GM18505 (cell line): ENCODE results near the gene GRIN3B.

ENCODE experiments used
- ATAC-seq: cut with Tn5 transposase; IDR thresholded peaks from one replicate; pipeline ENCODE4 v1.9.1; 2021; ENCODE audit not compliant: unreplicated experiment
- POLR2A ChIP-seq: IDR thresholded peaks from 4 replicates; pipeline ENCODE4 v1.6.1; 2011; ENCODE audit warnings: borderline replicate concordance; ENCODE audit not compliant: insufficient read depth, insufficient read length; ENCODE audit errors: extremely low read depth

The GRIN3B gene

DNA sequence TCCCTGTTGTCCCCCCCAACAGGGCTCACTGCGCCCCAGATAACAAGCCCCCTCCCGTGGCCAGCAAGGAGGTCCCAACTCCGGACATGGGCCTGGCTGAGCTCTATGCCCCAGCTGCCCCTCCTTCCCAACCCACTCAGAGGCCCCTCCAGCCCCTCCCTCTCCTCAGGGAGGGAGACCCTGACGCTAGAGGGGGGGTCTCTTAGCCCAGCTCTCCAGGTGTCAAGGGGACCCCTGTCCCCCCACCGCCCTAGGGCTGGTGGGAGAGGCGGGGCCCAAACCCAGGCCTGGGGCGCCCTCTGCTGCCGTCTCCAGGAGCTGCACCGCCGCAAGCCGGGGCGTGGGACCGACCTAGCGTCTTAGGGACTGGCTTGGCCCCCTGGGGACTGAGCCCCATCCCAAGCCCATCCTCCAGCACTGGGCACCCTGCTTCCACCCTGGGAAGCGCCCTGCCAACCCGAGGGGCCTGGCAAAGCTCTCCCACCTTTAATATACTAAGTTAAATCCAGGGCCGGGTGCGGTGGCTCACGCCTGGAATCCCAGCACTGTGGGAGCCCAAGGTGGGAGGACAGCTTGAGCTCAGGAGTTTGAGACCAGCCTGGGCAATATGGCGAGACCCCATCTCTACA, 1.4 kb downstream of the GRIN3B start:
- ATAC-seq, result no peak
- TF ChIP-seq POLR2A, result no peak

- no peak for TF ChIP-seq POLR2A
- no peak for ATAC-seq
Observed at GRCh38 chr19:1002600-1002999, 2.4 kb downstream of the GRIN3B start.

DNA sequence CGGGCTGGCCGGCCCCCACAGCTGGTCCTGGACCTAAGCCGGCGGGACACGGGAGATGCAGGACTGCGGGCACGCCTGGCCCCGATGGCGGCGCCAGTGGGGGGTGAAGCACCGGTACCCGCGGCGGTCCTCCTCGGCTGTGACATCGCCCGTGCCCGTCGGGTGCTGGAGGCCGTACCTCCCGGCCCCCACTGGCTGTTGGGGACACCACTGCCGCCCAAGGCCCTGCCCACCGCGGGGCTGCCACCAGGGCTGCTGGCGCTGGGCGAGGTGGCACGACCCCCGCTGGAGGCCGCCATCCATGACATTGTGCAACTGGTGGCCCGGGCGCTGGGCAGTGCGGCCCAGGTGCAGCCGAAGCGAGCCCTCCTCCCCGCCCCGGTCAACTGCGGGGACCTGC, 3.1 kb downstream of the GRIN3B start:
- ATAC-seq, result no peak
- no peak for TF ChIP-seq POLR2A

- no peak for ATAC-seq
- TF ChIP-seq POLR2A, result no peak
Observed at GRCh38 chr19:1004204-1004802, 4.1 kb downstream of the GRIN3B start.

DNA sequence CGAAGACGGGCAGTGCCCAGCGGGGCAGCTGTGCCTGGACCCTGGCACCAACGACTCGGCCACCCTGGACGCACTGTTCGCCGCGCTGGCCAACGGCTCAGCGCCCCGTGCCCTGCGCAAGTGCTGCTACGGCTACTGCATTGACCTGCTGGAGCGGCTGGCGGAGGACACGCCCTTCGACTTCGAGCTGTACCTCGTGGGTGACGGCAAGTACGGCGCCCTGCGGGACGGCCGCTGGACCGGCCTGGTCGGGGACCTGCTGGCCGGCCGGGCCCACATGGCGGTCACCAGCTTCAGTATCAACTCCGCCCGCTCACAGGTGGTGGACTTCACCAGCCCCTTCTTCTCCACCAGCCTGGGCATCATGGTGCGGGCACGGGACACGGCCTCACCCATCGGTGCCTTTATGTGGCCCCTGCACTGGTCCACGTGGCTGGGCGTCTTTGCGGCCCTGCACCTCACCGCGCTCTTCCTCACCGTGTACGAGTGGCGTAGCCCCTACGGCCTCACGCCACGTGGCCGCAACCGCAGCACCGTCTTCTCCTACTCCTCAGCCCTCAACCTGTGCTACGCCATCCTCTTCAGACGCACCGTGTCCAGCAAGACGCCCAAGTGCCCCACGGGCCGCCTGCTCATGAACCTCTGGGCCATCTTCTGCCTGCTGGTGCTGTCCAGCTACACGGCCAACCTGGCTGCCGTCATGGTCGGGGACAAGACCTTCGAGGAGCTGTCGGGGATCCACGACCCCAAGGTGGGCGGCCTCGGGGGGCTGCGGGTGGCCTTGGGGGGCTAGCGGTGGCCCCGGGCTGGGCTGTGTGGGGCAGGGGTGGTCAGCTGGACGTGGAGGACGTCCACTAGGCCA, 4.8 kb downstream of the GRIN3B start:
- no peak for TF ChIP-seq POLR2A
- ATAC-seq, result no peak

DNA sequence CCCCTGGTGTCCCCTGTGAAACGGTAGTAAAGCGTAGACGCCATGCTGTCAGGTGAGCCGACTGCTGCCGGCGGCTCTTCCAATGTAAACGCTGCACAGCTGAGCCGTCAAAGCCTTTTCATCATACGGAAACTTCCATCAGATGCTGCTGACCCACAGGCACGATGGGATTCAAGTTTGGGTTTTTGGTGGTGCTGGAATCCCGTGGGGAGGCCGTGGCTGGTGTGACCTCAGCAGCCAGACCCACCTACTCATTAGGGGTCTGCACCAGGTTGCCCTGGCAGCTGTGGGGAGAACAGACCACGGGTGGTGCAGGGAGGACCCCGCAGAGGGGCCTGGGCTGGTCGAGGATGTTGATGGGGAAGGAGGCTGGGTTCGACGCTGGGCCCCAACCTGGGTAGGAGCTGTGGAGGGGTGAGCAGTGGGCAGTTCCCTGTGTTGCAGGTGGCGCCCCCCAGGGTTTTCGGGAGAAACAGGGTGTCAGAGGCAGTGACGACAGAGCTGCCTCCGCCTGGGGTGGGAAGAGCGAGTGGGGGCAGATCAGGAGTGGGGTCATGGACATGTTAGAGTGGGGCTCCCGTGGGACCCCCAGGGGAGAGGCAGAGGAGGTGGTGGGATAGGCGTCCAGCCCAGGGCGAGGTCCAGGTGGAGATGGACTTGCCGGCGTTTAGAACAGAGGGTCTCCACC, 6.6 kb downstream of the GRIN3B start:
- ATAC-seq, result no peak
- no peak for TF ChIP-seq POLR2A

DNA sequence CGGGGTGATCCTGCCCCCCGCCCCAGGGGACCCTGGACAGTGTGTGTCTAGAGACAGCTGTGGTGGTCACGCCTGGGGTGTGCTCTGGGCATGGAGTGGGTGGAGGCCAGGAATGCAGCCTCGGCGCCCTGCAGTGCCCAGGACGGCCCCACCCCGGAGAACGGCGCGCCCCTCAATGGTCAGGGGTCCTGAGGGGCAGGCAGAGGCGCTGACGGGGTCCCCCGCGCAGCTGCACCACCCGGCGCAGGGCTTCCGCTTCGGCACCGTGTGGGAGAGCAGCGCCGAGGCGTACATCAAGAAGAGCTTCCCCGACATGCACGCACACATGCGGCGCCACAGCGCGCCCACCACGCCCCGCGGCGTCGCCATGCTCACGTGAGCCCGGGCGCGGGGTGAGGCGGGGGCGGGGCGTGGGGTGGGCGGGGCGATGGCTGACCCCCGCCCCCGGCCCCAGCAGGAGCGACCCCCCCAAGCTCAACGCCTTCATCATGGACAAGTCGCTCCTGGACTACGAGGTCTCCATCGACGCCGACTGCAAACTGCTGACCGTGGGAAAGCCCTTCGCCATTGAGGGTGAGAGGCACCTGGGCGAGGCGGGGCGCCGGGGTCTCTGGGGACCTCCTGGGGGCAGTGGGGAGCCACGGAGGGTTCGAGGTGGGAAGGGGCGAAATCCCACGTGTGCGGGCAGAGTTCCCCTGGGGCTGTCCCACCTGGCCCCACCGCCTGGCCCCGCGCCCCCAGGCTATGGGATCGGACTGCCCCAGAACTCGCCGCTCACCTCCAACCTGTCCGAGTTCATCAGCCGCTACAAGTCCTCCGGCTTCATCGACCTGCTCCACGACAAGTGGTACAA, 7.4 kb downstream of the GRIN3B start:
- no peak for ATAC-seq
- no peak for TF ChIP-seq POLR2A

DNA sequence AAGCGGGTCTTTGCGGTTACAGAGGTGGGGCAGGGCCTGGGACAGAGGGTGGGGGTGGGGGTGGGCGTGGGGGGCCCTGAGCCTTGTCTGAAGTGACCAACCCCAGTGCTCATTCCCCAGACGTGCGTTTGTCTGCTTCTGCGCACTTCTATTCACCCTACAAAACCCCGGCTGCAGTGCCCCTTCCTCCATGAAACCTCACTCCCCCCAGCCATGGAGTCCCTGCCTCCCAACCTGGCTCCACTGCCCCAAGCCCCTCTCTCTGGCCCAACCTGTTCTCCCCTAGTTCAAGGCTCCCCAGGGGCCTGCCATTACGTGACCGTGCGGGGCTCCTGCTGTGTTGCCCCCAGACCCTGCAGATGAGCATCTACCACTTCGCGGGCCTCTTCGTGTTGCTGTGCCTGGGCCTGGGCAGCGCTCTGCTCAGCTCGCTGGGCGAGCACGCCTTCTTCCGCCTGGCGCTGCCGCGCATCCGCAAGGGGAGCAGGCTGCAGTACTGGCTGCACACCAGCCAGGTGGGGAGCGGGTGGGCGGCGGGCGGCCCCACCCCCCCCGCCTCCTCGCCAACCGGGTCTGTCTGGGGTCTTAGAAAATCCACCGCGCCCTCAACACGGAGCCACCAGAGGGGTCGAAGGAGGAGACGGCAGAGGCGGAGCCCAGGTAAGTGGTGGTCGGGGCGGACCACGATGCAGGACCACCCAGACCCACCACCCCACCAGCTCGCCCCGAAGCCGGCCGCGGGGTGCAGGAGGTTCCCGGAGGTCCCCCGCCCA, 8.2 kb downstream of the GRIN3B start:
- no peak for TF ChIP-seq POLR2A
- no peak for ATAC-seq

- no peak for ATAC-seq
- TF ChIP-seq POLR2A, result no peak
Observed at GRCh38 chr19:1009041-1009980, 9.1 kb downstream of the GRIN3B start.

- no peak for ATAC-seq
- TF ChIP-seq POLR2A, result no peak
Observed at GRCh38 chr19:1009981-1010538, 9.8 kb downstream of the GRIN3B start.
